SK-N-SH (cell line): Measurements from ENCODE around the gene PEAK1. TPM values are rescaled to one million over a fixed set of nuclear protein-coding genes. Genes with fewer than 3 reads are reported as not detected.

Experiments used
- CTCF ChIA-PET: fragments of 300-600, 350-600 bp; formaldehyde crosslinking; extraction: SDS; loops from one replicate; lab custom pipeline; 2021; lab: Yijun Ruan, JAX
- POLR2A ChIA-PET: fragments of 350-600 bp; sonication (Branson Sonifier 250); formaldehyde crosslinking; extraction: SDS; loops from one replicate; lab custom pipeline; 2020; ENCODE audit warnings: antibody characterized with exemption, inconsistent platforms; lab: Yijun Ruan, JAX
- DNase-seq: peaks from one replicate; pipeline ENCODE4 v3.0.0; 2012
- H2AFZ ChIP-seq: fragments of 200-600 bp; sonication (generic); 2 replicates; pipeline ENCODE4 v1.8.1; 2016; ENCODE audit warnings: antibody characterized with exemption, mild to moderate bottlenecking, low read depth
- H3F3A ChIP-seq: fragments of 200-600 bp; sonication (generic); replicated peaks from 2 replicates; pipeline ENCODE3; 2016; ENCODE audit warnings: antibody characterized with exemption, mild to moderate bottlenecking; ENCODE audit not compliant: insufficient read depth
- H3K27ac ChIP-seq, 2 experiments: fragments of 200-500 bp in 1 of 2; fragments of 200-600 bp in 1 of 2; sonication (Bioruptor generic) in 1 of 2; sonication (generic), shearing (Covaris generic) in 1 of 2; 2 replicates each; pipeline versions ENCODE4 v1.5.1 to v1.6.1; 2014 to 2016; ENCODE audit warnings: low read depth in 2 of 2, inconsistent platforms in 1 of 2, low read length in 1 of 2, mild to moderate bottlenecking in 1 of 2, mixed read lengths in 1 of 2
- H3K27me3 ChIP-seq: fragments of 200-600 bp; sonication (generic), shearing (Covaris generic); 2 replicates; pipeline ENCODE4 v1.6.1; 2016; ENCODE audit warnings: mixed run types; ENCODE audit not compliant: insufficient read depth
- H3K36me3 ChIP-seq, 2 experiments: fragments of 200-500 bp in 1 of 2; fragments of 200-600 bp in 1 of 2; sonication (Bioruptor generic) in 1 of 2; sonication (generic) in 1 of 2; replicated peaks in 1 of 2; 2 replicates each; pipeline versions ENCODE3 to v1.5.1; 2014 to 2016; ENCODE audit warnings: low read length in 1 of 2, mild to moderate bottlenecking in 1 of 2; ENCODE audit not compliant: insufficient read depth in 2 of 2, control insufficient read depth in 1 of 2
- H3K4me1 ChIP-seq, 2 experiments: fragments of 200-500 bp in 1 of 2; fragments of 200-600 bp in 1 of 2; sonication (Bioruptor generic) in 1 of 2; sonication (generic), shearing (Covaris generic) in 1 of 2; 2 replicates each; pipeline versions ENCODE4 v1.5.1 to v1.6.1; 2014 to 2016; ENCODE audit warnings: low read depth in 1 of 2, low read length in 1 of 2, mixed run types in 1 of 2; ENCODE audit not compliant: insufficient read depth in 2 of 2, control insufficient read depth in 1 of 2
- H3K4me2 ChIP-seq: fragments of 200-600 bp; sonication (generic), shearing (Covaris generic); 2 replicates; pipeline ENCODE4 v1.6.1; 2017; ENCODE audit warnings: mixed run types
- H3K4me3 ChIP-seq, 2 experiments: fragments of 200-500 bp in 1 of 2; fragments of 200-600 bp in 1 of 2; sonication (Bioruptor generic) in 1 of 2; sonication (generic), shearing (Covaris generic) in 1 of 2; 2 replicates each; pipeline versions ENCODE4 v1.5.1 to v1.8.1; 2014 to 2016; ENCODE audit warnings: low read depth in 2 of 2, inconsistent platforms in 1 of 2, low read length in 1 of 2, mild to moderate bottlenecking in 1 of 2, mixed read lengths in 1 of 2, moderate library complexity in 1 of 2
- H3K79me2 ChIP-seq: fragments of 200-600 bp; sonication (generic); 2 replicates; pipeline ENCODE4 v1.8.1; 2017; ENCODE audit warnings: mild to moderate bottlenecking; ENCODE audit not compliant: insufficient read depth
- H3K9ac ChIP-seq: fragments of 200-600 bp; sonication (generic); 2 replicates; pipeline ENCODE4 v1.6.1; 2017; ENCODE audit warnings: mixed run types
- H3K9me2 ChIP-seq: fragments of 200-600 bp; sonication (generic); 2 replicates; pipeline ENCODE4 v1.6.1; 2017; ENCODE audit warnings: mixed run types
- H3K9me3 ChIP-seq: fragments of 200-600 bp; sonication (generic); 2 replicates; pipeline ENCODE4 v1.6.1; 2017; ENCODE audit warnings: mixed run types, mild to moderate bottlenecking, moderate library complexity
- H4K20me1 ChIP-seq: fragments of 200-600 bp; sonication (generic); 2 replicates; pipeline ENCODE4 v1.6.1; 2017; ENCODE audit warnings: mild to moderate bottlenecking, mixed run types; ENCODE audit not compliant: insufficient read depth
- ELF1 ChIP-seq: IDR thresholded peaks from 2 replicates; pipeline ENCODE4 v1.4.0; 2012
- EZH2phosphoT487 ChIP-seq: fragments of 200-600 bp; sonication (generic); IDR thresholded peaks from 2 replicates; pipeline ENCODE4 v1.6.1; 2017; ENCODE audit warnings: low read depth, mixed run types, mild to moderate bottlenecking, antibody characterized with exemption, moderate library complexity, borderline replicate concordance
- FOSL2 ChIP-seq: IDR thresholded peaks from 2 replicates; pipeline ENCODE4 v1.4.0; 2012; ENCODE audit warnings: low read depth, mild to moderate bottlenecking, moderate library complexity, borderline replicate concordance
- FOXM1 ChIP-seq: IDR thresholded peaks from 2 replicates; pipeline ENCODE4 v1.4.0; 2012; ENCODE audit warnings: low read depth, mild to moderate bottlenecking
- GABPA ChIP-seq: IDR thresholded peaks from 2 replicates; pipeline ENCODE4 v1.4.0; 2012; ENCODE audit warnings: low read depth, mild to moderate bottlenecking
- MAX ChIP-seq: IDR thresholded peaks from 2 replicates; pipeline ENCODE4 v1.4.0; 2012; ENCODE audit warnings: low read depth
- MXI1 ChIP-seq: IDR thresholded peaks from 2 replicates; pipeline ENCODE4 v1.6.1; 2012; ENCODE audit warnings: mild to moderate bottlenecking, low read depth, low read length, improper control_type of control experiment
- POLR2AphosphoS5 ChIP-seq: IDR thresholded peaks from 2 replicates; pipeline ENCODE4 v1.6.1; 2012; ENCODE audit warnings: low read depth, low read length
- REST ChIP-seq: IDR thresholded peaks from 2 replicates; pipeline ENCODE4 v1.6.1; 2012; ENCODE audit warnings: mild to moderate bottlenecking, low read depth, low read length, moderate library complexity
- RXRA ChIP-seq: IDR thresholded peaks from 2 replicates; pipeline ENCODE4 v1.4.0; 2012; ENCODE audit warnings: low read depth, mild to moderate bottlenecking, borderline replicate concordance
- TAF1 ChIP-seq: IDR thresholded peaks from 2 replicates; pipeline ENCODE4 v1.6.1; 2012; ENCODE audit warnings: low read depth, mild to moderate bottlenecking, low read length, moderate library complexity, borderline replicate concordance
- TCF12 ChIP-seq: IDR thresholded peaks from 2 replicates; pipeline ENCODE4 v1.4.0; 2012
- YY1 ChIP-seq: IDR thresholded peaks from 2 replicates; pipeline ENCODE4 v1.4.0; 2012; ENCODE audit warnings: low read depth, mild to moderate bottlenecking
- WGBS: methylation state at CpG from one replicate; pipeline ENCODE4 v1.1.6; 2017; ENCODE audit warnings: low lambda C conversion rate; 5-methylcytosine and 5-hydroxymethylcytosine counted together
- polyA plus RNA-seq, 3 experiments: library from polyadenylated mRNA; depleted of rRNA; stranded (reverse); fragments of >200 nt; gene quantifications; 2 replicates each; pipeline ENCODE4 v1.2.3, GENCODE V29; 2012
- TF ChIP-seq, protein P1 (sequence below): fragments of 200-600 bp; sonication (generic); IDR thresholded peaks from 2 replicates; pipeline ENCODE4 v1.6.1; 2017; ENCODE audit warnings: antibody characterized with exemption, mild to moderate bottlenecking, moderate library complexity
- TF ChIP-seq, protein P2 (sequence below): fragments of 150-350 bp; IDR thresholded peaks from 2 replicates; pipeline ENCODE4 v1.6.1; 2017; ENCODE audit warnings: antibody characterized with exemption, low read length, low read depth, borderline replicate concordance

PEAK1 gene
- polyA plus RNA-seq, 1 of the 3 experiments (the other 2 are of a cell fraction) = 9.0 TPM

DNA sequence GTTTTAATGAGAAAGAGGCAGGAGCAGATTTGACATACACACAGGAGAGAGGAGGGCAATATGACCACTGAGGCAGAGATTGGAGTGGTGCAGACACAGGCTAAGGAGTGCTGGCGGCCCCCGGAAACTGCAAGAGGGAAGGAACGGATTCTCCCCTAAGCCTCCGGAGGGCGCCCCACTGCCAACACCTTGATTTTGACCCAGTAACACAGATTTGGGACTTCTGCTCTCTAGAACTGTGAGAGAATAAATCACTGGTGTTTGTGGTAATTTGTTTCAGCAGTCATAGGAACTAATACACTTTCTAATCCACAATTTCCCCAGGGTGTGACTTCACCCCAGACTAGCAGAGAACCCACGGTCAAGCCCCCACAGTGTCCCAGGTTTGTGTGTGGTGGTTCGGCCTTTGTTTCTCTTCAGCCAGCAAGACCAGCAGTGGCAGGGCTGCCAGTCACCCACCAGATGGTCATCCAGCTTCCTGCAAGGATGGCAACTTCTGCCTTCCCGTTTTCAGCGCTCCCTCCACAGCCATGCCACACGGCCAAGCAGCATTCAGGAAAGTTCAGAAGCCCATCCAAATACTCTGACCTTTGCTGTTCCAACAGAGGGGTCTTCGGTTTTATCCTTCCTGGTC, 325.4 kb downstream of the PEAK1 start:
- TF ChIP-seq, protein P1, sequence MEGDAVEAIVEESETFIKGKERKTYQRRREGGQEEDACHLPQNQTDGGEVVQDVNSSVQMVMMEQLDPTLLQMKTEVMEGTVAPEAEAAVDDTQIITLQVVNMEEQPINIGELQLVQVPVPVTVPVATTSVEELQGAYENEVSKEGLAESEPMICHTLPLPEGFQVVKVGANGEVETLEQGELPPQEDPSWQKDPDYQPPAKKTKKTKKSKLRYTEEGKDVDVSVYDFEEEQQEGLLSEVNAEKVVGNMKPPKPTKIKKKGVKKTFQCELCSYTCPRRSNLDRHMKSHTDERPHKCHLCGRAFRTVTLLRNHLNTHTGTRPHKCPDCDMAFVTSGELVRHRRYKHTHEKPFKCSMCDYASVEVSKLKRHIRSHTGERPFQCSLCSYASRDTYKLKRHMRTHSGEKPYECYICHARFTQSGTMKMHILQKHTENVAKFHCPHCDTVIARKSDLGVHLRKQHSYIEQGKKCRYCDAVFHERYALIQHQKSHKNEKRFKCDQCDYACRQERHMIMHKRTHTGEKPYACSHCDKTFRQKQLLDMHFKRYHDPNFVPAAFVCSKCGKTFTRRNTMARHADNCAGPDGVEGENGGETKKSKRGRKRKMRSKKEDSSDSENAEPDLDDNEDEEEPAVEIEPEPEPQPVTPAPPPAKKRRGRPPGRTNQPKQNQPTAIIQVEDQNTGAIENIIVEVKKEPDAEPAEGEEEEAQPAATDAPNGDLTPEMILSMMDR = peak; percentile 35; the same call in 1 of the 2 replicates
- no peak for TF ChIP-seq EZH2phosphoT487
- TF ChIP-seq MXI1 = no peak
- no peak for TF ChIP-seq TCF12
- TF ChIP-seq, protein P2, sequence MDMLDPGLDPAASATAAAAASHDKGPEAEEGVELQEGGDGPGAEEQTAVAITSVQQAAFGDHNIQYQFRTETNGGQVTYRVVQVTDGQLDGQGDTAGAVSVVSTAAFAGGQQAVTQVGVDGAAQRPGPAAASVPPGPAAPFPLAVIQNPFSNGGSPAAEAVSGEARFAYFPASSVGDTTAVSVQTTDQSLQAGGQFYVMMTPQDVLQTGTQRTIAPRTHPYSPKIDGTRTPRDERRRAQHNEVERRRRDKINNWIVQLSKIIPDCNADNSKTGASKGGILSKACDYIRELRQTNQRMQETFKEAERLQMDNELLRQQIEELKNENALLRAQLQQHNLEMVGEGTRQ = no peak
- TF ChIP-seq YY1 = no peak
- TF ChIP-seq, all 33 proteins: peak for 1
- H3K9me2 ChIP-seq = no peaks in the 10 kb centered on the region
- no peak for DNase-seq
- H3K4me3 ChIP-seq = no peak overlapping the region
- H3K4me2 ChIP-seq = no peak overlapping the region
- H3K27me3 ChIP-seq = no peaks in the 10 kb centered on the region
- no peak overlapping the region for H3K27ac ChIP-seq
- peaks cover 0 to 17% of the 10 kb centered on the region in 2 experiments; a peak in 1 of 4 replicates for H3K4me1 ChIP-seq
- POLR2A ChIA-PET = no interaction called here
- H3K36me3 ChIP-seq = no peaks in the 10 kb centered on the region
- no peaks in the 10 kb centered on the region for H3F3A ChIP-seq
- 86% methylated on average over 11 of the region's 11 CpGs for WGBS
- H3K9me3 ChIP-seq = no peaks in the 10 kb centered on the region
- no peaks in the 10 kb centered on the region for H3K79me2 ChIP-seq
- H3K9ac ChIP-seq = no peak overlapping the region
- H4K20me1 ChIP-seq = no peaks in the 10 kb centered on the region
- H2AFZ ChIP-seq = no peak overlapping the region
- CTCF ChIA-PET = interaction anchor here (0.6 to 1.3 kb wide), 3 partner anchors 11 to 416 kb away, joined by 3 to 4 read pairs (median 3); no protein-coding TSS in a partner anchor

- Histone ChIP-seq H3K9me3 (no peaks in the 10 kb centered on the region), H3K9me2 (no peaks in the 10 kb centered on the region), H2AFZ (no peak overlapping the region), H4K20me1 (no peaks in the 10 kb centered on the region), H3K9ac (no peak overlapping the region), H3K4me3 (no peak overlapping the region), H3K27ac (no peak overlapping the region), H3K4me2 (no peak overlapping the region), H3K36me3 (no peaks in the 10 kb centered on the region), H3K4me1 (peaks cover 0 to 17% of the 10 kb centered on the region in 2 experiments; a peak in 1 of 4 replicates), H3F3A (no peaks in the 10 kb centered on the region), H3K79me2 (no peaks in the 10 kb centered on the region), H3K27me3 (no peaks in the 10 kb centered on the region)
- WGBS = 90% methylated on average over 1 of the region's 1 CpG
- TF ChIP-seq MXI1 (no peak), TAF1 (no peak), ELF1 (no peak), GABPA (no peak), RXRA (no peak), TCF12 (no peak), FOXM1 (no peak), FOSL2 (no peak), REST (no peak), MAX (no peak), POLR2AphosphoS5 (no peak)
- DNase-seq = no peak
- POLR2A ChIA-PET = no interaction called here
- CTCF ChIA-PET = interaction anchor here (1.3 to 2.7 kb wide), 2 partner anchors 12 to 25 kb away, joined by 3 to 9 read pairs; no protein-coding TSS in a partner anchor
These were observed 326.5 kb downstream of the PEAK1 start for GRCh38 chr15:77093436-77093835.
